HEK293T (cell line): ENCODE measurements around the gene SIRT7.

Source experiments
- BHLHE40 ChIP-seq: fragments of 450-650 bp; IDR thresholded peaks from 2 replicates; pipeline ENCODE4 v1.6.1; 2016; ENCODE audit warnings: mild to moderate bottlenecking, moderate library complexity, borderline replicate concordance
- CTBP1 ChIP-seq: fragments of 450-650 bp; IDR thresholded peaks from 2 replicates; pipeline ENCODE4 v1.6.1; 2016; ENCODE audit warnings: borderline replicate concordance
- HDGF ChIP-seq: fragments of 450-650 bp; IDR thresholded peaks from 2 replicates; pipeline ENCODE4 v1.6.1; 2017; ENCODE audit warnings: antibody characterized with exemption, borderline replicate concordance
- SUZ12 ChIP-seq: fragments of 450-650 bp; IDR thresholded peaks from 2 replicates; pipeline ENCODE4 v1.6.1; 2016; ENCODE audit warnings: mild to moderate bottlenecking

DNA sequence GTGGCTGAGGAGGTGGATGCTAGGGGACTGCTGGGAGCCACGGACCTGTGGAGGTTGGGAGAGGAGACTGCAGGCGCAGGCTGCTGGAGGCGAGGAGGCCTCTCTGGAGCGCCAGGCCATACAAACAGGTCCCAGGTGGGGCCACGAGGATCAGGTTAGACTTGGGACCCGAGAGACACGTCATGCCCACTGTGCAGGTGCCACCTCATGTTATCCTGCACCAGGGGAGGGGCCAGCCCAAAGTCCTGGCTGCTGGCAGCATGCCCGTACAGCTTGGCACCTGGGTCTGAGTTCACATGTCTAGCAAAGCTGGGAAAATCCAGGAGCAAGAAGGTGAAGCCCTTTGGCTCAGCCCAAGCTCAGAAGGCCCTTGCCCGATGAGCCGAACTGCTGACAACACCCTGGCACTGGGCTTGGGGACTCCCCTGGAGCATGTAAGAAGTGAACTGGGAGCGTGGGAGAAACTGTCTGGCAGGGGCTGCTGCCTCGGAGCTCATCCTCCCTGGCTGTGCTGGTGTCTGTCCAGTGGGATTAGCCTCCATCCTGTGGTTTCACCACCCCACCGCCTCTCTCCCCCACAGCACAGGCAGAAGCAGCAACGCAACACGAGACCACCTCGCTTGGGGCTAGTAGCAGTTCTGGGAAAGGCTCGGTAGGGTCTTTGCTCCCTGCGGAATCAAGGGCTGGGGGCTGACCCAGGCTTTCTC lies 52.1 kb downstream of the SIRT7 start:
- no peak for TF ChIP-seq HDGF
- no peak for TF ChIP-seq BHLHE40
- TF ChIP-seq CTBP1: no peak
- TF ChIP-seq SUZ12: no peak
